ENCODE measurements around the gene LARP1.
A peak's percentile ranks its signal among the peaks of the same experiment; 100 is the strongest.
"Not testable (repeated sequence)": the region's sequence is repeated elsewhere in the genome, so short reads cannot be mapped to it uniquely, and the experiment has no call there.

Gene LARP1

DNA sequence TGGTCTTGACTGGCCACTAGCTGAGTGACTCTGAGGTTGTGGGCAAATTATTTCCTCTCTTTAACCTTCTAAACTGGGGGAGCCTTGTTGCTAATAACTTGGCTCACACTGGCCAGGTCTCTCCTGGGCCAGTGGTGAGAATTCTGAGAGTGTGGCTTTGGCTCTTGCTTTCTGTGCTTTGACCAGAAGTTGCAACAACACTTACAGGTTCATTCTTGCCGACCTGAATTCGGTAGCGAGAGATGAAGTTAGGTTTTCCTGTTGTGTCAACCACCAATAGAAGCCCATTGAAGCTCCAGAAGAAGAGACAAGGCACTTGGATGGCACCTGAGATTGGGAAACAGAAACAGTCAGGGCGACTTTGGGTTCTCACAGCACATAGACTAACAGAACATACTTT, 75.4 kb downstream of the LARP1 start:
- no peak for DNase-seq

DNA sequence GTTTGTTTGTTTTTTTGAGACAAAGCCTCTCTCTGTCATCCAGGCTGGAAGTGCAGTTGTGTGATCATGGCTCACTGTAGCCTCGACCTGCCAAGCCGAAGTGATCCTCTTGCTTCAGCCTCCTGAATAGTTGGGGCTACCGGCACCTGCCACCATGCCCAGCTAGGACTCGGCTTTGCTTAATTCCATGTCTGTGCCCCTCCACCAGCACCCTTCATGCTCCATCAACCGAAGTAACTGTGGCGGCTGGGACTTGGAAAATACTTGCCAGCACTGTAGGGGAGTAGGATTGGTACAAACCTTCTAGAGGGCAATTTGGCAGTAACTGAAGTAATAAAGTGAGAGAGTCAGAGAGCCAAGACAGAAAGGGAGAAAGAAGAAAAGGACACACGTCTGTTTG, 76.3 kb downstream of the LARP1 start:
- no peak for DNase-seq

DNA sequence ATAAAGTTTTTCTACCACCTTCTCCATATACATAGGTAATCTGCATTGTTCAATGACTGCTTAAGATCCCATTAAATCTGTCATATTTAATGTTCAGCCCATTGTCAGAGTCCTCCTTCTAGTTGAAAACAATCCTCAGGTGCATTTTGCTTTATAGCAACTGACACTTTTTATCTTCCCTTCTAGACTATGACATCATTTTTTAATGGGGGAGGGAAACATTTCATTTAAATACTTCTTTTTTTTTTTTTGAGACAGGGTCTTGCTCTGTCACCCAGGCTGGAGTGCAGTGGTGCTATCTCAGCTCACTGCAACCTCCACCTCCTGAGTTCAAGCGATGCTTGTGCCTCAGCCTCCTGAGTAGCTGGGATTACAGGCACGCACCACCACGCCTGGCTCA, 77.6 kb downstream of the LARP1 start:
- not testable (repeated sequence) for DNase-seq

DNA sequence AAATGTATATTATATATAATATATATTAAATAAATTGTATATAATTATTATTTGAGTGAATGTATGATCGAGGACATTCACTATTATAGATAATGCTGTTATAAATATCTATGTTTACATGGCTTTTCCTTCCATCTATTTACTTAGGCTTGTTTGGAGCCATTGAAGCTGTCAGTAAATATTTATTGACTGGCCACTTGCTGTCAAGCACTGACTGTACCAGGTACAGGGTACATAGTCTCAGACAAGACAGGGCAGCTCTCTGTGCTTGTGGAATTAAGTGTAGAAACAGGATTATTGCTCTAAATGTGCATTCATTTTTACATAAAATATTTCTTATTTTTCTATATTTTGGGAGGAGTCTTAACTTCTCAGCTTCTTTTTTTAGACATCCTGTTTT, 78.9 kb downstream of the LARP1 start:
- no peak for DNase-seq

DNA sequence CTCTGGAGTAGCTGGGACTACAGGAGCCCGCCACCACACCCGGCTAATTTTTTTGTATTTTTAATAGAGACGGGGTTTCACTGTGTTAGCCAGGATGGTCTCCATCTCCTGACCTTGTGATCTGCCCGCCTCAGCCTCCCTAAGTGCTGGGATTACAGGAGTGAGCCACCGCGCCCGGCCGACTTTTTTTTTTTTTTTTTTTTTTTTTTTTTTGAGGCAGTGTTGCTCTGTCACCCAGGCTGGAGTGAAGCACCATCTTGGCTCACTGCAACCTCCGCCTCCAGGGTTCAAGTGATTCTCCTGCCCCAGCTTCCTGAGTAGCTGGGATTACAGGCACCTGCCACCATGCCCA, 80.5 kb downstream of the LARP1 start:
- DNase-seq: not testable (repeated sequence)

DNA sequence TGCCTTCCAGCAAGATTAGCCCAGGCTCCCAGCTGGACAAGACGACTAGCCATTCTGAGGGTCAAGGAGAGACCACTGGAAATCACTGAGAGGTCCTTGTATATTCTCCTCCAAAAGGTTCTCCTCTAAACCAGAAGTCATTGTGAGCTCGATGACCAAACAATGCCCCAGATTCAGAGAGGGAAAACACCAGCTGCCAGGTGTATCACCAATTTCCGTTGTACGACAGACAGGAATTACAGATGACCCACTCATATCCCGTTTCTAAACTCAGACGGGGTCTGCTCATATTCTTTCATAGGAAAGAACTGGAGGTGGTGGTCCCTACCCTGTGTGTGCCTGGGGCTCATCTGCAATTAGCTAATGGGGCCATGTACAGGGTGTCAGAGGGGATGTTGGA, 81.0 kb downstream of the LARP1 start:
- no peak for DNase-seq

DNA sequence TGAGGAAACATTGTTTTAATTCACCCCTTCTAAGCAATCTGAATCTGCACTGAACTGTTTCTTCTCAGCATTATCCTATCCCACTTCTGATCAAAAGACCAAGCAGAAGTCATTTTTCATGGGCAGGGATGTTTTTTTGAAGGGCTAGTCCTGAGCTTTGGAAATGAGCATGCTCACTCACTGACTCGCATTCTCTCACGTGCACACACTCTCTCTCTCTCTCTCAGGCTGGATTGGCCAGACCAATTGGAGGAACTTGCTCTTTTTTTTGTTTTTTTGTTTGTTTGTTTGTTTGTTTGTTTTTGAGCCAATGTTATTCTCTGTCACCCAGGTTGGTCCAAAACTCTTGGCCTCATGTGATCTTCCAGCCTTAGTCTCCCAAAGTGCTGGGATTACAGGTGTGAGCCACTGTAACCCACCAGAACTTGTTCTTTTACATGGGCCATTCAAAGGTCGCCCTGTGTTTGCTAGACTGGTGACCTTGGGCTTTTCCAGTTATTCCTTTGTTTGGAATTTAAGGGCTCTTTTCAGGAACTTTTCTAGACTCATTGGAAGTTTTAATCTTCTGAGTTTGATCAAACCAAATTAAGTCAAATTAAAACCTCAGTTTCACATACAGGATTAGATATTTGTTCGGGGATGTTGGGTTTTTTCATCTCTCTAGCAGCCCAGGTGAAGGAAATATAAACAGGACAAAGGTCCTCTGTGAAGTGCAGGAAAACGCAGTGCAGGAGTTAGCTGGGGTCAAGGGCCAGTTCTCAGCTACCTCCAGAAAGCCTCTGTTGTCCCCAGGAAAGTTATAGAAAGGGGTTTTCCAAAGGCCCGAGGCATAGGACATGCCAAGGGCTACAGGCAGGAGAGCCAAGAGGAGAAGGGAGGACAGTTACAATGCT, 82.1 kb downstream of the LARP1 start:
- DNase-seq: no peak

DNA sequence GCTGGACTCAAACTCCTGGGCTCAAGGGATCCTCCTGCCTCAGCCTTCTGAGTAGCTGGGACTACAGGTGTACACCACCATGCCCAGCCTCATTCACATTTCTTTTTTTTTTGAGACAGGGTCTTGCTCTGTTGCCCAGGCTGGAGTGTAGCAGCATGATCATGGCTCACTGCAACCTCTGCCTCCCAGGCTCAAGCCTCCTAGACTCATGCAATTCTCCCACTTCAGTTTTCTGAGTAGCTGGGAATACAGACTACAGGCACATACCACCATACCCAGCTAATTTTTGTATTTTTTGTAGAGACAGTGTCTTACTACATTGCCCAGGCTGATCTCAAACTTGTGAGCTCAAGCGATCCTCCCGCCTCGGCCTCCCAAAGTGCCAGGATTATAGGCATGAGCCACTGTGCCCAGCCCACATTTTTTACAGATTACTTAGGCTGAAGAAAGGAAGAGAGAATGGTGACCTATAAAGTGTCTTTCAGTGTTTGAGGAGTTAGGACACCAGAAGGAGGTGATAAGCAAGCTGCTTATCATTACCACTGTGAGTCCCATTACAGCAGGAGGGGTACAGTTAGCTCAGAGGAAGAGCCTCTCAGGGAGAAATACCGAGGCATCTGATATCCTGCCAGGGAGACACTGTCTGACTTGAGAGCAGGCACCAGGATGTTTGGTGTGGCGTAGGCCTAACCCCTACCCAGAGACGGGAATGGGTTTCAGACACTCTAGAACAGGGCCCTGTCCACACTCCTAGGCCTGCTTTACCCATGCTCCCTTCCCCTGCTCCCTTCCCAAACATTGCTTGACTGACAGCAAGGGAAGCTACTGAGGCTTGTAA, 85.5 kb downstream of the LARP1 start:
- no peak for DNase-seq

DNA sequence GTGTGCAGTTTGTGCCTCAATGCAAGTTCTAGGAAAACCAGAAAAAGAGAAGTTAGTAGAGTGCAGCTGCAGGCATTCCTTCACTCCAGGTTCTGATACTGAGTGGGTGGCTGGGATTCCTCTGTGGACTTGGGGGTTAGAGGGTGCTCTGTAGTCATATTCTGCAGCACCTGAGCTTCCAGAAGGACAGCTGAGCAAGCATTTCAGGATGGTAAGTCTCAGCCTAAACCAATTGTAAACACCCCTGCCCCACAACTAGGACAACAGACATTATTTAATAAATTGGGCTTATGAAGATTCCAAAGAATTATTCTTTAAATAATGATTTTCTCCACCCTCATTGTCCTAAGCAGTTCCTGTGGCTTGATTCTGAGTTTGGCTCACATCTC, 86.1 kb downstream of the LARP1 start:
- no peak for DNase-seq

DNA sequence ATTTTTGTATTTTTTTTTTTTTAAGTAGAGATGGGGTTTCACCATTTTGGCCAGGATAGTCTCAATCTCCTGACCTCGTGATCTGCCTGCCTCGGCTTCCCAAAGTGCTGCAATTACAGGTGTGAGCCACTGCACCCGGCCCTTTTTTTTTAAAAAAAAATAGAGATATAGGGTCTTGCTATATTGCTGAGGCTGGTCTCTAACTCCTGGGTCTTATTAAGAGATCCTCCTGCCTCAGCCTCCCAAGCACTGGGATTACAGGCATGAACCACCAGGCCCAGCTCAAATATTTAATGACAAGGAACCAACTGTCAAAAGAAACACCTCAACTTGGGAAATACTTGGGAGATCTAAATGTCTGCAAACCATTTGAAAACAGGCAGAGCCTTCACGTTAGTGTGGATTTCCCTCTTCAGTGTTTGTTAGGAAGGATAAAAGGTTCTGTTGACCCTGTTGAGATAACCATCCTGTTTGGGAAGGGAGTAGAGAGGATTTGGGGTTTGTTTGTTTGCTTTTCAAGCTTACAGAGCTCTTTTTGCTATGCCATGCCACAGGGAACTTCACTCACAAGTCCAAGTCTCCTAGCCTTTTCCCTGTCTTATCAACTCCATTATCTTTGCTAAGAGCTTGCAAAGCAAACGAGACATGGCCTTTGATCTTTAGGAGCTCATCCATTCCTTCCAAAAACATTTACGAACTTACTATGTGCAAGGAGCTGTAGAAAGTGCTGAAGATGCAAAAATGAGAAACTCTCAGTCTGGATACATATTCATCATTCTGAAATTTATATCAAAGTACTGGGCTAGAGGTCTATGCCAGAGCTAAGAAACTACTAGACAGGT, 87.7 kb downstream of the LARP1 start:
- DNase-seq: no peak

DNA sequence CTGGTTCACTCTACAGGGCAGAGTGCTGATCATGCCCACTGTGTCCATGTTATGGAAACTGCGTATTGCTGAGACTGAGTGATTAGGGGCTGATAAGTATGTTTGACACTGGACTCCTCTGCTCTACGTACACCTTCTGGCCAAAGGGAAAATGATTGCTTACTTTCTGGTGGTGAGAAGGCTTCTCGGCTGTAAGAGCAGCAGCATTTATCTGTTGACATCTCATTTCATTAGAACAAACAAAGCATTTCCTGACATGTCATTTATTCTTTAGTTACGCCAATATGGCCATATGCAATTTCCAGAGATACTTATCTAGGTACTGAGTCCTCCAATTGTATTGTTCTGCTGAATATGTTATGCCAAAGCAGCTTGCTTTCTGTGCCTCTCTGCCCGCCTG, 89.6 kb downstream of the LARP1 start:
- DNase-seq: no peak

DNA sequence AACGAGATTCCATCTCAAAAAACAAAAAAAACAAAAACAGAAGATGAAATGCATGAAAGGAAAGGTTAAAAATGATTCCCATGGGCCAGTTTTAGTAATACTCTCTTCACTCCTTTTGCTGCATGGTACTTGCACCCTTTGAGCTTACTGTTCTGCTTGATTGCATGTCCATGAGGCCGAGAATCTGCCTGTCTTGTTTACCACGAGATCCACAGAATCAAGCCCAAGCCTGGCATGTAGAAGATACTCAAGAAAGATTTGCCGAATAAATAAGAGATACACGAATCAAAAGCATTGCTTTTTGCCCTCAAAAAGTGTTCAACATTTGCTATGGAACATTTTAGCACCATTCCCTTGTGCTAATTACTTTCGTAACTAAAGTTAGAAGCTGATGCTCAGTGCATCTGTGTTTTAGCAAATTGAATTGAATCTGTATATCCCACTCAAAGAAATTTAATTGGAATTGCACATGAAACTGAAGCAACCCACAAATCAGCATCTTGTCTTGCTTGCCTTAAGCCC, 94.1 kb downstream of the LARP1 start:
- no peak for DNase-seq

DNA sequence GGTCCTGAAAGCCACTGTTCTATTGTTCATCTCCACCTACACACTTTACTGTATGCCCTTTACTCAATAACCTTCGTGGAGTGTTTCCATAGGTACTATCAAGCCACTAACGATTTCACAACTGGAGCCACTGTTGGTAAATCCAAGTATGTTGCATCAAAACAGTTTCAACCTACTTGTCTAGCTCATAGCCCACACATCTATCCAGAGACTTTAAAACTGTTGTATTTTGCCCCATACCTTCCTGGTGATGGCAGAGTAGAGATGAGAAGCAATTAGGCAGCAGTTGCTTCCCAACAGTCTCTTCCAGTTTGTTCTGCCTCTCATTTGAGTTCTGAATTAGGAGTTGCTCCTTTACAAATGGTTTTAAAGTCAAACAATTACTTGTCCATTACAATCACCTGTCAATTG, 94.6 kb downstream of the LARP1 start:
- DNase-seq: no peak

DNA sequence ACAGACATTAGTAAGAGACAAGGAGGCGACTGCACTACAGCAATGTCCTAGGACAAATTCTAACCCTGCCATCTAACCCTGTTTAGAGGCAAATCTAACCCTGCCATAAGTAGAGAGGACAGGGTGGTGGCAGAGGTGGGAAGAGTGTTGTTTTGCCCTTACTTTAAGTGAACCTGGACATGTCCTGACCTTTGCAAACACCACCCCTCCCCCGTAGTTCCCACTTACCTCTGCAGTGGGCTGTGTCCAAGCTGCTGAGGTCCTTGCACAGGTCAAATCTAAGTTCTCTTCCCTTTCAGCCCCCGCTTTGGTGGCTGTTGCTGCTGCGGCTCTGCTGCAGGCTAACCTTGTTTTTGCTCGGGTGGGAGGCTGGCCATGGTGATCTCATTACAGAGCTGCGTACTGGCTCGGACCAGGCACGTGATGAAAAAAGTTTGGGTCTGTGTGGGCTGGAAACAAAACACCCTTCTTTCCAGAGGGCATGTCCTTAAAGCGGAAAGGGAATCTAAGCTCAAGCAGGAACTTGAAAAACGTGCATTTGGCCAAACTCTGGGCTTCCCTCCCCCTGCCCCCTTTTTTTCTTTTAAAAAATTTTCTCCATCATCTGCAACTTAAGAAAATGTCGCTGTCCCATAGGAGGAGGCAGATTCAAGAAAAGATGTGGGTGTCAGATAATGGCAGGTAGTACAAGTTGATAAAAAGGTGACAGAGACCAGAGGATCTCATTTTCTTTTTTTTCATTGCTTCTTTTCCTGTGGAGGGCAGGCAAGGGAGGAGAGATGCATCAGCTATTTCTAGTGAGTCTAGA, 95.3 kb downstream of the LARP1 start, which contains the start of gene FAXDC2:
TSS of gene FAXDC2 (minus strand) at position 349 of the 808 bp plus-strand sequence. CDS start 12,425 bp downstream, outside the sequence.
- no peak for DNase-seq

DNA sequence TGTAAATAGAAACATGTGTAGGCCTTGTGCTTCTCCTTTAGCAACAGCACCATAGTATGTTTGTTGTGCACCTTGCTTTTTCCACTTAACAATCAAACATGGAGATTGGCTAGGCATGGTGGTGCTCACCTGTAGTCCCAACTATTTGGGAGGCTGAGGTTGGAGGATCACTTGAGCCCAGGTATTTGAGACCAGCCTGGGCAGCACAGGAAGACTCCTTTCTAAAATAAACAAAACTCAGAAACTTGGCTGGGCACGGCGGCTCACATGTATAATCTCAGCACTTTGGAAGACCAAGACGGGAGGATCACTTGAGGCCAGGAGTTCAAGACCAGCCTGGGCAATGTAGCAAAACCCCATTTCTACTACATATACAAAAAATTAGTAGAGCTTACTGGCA, 96.2 kb downstream of the LARP1 start:
- no peak for DNase-seq

DNA sequence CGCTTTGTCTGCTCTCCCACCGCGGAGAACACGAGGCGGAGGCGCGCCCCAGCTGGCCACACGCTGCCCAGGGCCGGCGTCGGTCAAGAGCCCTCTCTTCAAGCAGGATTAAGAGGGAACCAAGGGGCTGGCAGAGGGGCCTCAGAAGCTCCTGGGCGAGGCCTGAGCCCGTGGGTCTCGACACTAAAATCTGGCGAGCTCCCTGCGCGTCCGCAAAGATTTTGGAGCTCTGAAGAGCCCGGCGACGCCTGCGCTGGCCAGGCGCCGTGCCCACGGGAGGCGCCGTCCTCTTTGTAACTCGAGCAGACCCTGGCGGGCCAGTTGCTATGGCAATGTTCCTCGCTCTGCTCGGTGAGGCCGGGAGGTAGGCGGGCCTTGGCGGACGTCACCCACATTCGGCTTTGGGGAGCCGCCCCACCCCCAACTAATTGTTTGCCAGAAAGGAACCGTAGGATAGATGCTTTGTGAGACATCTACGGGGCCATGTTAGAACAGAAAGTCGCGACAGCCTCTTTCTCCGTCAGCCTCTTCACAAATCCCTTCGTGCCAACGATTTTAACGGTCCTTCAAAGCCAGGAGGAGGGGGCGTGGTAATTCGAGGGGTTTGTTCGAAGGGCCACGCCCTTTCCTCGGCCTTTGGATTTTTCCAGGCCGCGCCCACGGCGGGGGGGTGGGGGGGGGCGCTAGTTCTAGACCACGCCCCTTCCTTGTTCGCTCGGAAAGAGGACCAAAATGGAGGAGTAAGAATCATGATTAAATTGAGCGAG, 102.5 kb downstream of the LARP1 start:
- peak; percentile 90 for DNase-seq

DNA sequence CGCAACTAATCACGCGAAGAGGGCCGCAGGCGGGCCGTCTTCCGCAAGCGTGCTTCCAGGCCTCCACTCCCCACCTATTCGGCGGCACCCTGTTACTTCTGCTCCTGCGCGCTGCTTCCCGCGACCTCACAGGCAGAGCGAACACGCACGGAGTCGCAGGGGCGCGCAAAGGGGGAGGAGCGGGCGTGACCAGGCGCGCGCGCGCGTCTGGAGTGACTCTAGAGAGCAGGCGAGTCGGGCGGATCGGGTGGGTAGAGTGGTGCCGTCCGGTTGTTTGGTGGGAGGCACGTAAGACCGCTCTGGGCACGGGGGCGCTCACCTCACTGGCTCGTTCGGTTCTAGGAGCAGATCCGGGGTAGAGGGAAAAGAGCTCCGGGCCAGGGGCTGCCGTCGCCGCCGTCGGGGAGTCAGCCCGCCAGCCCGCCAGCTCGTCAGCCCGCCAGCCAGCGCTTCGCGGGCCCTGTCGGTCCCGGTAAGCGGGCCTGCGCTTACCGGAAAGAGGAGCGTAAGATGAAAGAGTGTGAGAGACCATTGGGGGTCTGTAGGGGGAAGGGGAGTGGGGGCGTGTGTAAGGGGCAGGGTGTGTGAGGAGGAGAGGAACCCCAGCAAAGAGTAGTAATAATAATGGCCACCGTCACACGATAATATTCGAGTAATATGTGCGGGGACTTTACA, 103.3 kb downstream of the LARP1 start, which contains the start of gene CNOT8:
TSS of gene CNOT8 (plus strand) at position 331 of the 675 bp plus-strand sequence. CDS start 4,652 bp downstream, outside the sequence.
- peak; percentile 97 for DNase-seq

DNA sequence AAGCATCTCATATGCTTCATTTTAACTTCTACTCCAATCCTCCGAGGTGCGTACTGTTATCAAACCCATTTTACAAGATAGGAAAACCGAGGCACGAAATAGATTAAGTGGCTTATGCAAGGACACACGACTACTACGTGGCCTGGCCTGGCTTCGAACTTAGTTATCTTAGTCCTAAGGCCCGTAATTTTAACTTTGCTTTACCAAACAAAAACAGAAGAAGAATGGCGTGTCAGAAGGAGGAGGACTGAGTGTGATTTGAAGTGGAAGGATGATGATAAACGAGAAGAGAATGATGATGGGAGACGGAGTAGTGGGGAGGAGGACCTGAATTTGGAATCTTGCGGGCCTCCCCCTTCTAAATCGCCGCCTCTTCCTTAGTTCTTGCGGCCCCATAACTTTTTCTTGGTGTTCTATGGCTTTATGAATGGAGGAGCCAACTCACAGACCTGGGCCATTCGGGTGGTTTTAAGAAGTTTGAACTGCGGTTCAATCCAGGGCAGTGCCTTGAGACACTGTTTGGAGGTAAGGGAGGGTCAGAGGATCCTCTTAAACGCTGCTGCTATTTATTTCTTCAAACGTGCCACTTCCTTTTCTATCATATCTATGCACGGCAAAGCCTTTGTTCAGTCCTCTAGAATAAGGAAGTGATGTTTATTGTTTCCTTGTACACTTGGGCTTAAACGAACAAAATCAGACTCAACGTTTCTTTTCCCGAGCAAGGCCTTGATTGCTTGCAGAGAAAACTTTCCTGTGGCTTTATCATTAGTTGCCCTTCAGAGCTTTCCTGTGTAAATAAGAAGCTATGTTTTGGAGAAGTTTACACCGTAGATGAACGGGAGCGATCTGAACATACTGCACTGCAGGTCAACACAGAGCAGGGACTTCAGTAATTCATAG, 104.0 kb downstream of the LARP1 start:
- peak; percentile 34 for DNase-seq

DNA sequence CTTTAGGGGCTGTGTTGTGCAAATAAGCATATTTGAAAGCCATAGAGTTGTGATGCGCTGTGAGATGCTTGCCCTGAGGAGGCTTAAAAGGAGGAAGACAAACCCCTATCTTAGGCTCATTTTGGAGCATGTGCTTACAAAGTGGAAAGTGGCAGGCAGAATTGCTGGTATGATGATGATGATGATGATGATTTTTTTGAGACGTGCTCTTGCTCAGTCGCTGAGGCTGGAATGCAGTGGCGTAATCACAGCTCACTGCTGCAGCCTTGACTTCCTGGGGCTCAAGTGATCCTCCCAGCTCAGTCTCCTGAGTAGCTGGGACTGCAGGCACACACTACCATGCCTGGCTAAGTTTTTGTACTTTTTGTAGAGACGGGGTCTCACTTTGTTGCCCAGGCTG, 104.9 kb downstream of the LARP1 start:
- no peak for DNase-seq

All from central memory CD4-positive, alpha-beta T cell (primary cell).